GM19468 (cell line): ENCODE data around the gene CIZ1.

Experiments
- ATAC-seq: cut with Tn5 transposase; IDR thresholded peaks from one replicate; pipeline ENCODE4 v1.9.1; 2021; ENCODE audit warnings: mild to moderate bottlenecking, moderate library complexity, moderate number of reproducible peaks; ENCODE audit not compliant: unreplicated experiment; ENCODE audit errors: extremely low read depth

CIZ1 gene

DNA sequence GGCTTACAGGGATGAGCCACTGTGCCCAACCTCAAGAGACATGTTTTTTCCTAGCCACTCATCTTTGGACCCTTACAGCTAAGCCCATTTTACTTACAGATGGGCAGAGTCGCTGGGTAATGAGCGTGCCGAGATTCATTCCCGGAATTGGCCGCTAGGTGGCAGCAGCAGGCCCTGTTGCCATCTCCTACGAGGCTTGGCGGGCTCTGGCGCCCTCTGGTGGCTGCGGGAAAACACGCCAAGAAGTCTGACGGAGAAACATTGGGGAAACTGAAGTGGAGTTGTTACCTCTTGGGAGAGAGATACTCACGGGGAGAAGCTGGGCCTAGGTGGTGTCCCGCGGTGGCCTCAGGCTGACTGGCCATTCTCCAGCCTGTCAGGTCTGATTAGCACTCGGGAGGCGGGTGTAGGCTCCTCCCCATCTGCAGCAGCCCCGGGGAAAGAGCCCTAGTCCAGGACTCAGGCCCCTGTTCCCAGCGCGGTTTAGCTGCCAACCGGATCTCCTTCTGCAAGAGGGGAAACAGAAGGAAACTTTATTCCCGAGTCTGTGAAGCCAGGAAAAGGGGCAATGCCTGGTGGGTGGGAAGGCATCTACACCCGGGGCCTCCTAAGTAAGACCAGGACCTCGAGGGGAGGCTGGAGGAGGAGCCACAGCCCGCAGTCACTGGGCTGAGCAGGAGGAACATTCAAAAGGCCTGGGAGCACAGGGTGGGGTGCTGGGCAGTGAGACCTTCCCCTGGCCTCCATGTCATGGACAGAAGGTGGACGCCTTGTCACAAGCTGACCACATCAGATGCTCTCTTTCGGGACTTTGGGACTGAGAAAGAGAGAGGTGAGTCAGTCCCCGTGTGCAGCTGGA is 73.5 kb downstream of the CIZ1 start:
- no peak for ATAC-seq

DNA sequence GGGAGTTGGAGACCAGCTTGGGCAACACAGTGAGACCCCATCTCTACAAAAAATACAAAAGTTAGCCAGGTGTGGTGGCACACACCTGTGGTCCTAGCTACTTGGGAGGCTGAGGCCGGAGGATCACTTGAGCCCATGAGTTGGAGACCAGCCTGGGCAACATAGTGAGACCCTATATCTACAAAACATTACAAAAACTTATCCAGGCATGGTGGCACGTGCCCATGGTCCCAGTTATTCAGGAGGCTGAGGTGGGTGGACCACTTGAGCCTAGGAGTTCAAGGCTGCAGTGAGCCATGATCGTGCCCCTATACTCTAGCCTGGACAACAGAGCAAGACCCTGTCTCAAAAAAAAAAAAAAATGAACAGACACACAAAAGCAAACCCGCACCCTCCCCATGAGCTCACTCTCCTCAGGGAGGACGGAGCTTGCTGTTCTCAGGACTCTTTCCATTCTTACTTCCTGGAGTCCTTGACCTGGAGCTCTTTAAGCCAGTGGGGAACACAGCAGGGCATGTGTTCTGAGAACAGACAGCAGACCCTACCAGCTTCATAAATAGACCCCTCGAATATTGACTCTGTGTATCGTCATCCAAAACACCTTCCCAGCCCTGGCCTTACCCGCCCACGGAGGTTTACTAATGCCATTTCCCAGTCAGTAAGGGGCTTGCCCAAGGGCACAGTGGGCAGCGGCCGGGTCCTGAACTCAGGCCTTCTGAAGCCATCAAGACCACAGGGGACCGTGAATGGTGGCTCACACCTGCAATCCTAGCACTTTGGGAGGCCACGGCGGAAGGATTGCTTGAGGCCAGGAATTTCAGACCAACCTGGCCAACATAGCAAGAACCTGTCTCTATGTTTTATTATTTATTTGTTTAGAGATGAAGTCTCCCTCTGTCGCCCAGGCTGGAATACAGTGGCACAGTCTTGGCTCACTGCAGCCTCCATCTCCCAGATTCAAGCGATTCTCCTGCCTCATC is 75.0 kb downstream of the CIZ1 start:
- no peak for ATAC-seq
